OCI-M2 (cell line): Measurements from ENCODE around the gene SLC29A3.

Experiments
- DNase-seq: peaks from one replicate; lab custom pipeline; 2025; ENCODE audit not compliant: unreplicated experiment; lab: John Stamatoyannopoulos, UW

The SLC29A3 gene

GRCh38 chr10:71368176-71368575, 49.1 kb downstream of the SLC29A3 start:
- no peak for DNase-seq

- DNase-seq, result no peak
These were observed 49.6 kb downstream of the SLC29A3 start for GRCh38 chr10:71368643-71369042.

DNA sequence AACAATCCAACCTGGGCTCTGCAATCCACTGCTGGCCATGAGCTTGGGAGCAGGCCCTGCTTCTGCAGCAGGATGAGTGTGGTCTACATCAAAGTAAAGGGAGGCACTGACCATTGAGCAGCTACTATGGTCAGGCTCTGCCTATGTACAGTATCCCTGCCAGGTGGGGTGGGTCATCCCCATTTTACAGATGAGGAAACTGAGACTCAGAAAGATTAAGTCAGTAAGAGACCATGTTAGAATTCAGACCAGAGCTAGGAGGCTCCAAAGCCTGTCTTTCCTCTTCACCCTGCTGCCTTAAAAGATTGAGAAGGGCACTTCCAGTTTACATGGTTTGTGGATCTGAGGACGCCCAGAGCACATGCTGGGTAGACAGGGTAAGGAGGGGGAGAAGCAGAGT, 50.5 kb downstream of the SLC29A3 start:
- DNase-seq, result no peak

DNA sequence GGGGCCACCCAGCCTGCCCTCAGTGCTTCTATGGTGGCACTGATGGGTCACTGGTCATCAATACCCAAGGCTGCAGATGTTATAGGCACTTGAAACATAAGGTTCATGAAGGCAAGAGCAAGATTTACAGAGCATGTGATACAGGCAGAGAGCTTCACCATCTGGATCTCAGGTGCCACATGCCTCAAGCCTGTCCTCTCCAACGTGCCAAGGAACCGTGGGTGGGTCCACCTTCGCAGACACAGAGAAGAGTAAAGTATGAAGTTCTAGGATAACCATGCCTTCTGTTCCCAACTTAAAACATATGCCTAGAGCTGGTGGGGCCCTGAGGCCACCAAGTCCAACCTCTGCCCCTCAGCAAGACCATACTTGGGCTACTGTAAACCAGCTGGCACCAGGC, 51.0 kb downstream of the SLC29A3 start:
- DNase-seq, result no peak

GRCh38 chr10:71371750-71372166, 52.7 kb downstream of the SLC29A3 start:
- DNase-seq, result no peak

DNA sequence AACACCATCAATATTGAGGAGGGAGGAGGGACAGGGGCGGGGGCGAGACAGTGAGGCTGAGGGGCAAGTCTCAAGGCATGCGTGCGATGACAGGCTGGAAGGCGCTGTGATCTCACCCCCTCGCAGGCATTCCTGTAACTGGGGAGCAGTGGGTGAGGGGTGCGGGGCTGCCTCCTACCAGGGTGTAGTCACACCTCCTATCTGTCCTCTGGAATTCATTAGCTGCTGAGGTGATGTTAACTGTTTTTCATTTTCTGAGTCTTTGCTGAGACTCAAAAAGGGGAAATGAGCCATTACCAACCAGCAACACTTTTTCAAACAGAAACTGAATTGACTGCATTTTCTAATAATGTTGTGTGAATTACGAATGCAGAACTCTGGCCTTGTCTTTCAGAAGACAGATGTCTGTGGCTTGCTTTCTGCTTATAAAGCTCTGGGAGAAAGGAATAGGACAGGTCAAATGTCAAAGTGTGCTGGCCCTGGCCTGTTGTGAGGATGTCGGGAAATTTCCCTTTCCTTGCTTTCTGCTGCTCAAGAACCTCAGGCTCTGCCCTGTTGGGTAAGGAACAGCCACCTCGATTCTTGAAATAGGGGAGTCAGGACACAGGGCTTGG, 53.9 kb downstream of the SLC29A3 start:
- no peak for DNase-seq

GRCh38 chr10:71374481-71375233, 55.6 kb downstream of the SLC29A3 start:
- DNase-seq, result no peak

DNA sequence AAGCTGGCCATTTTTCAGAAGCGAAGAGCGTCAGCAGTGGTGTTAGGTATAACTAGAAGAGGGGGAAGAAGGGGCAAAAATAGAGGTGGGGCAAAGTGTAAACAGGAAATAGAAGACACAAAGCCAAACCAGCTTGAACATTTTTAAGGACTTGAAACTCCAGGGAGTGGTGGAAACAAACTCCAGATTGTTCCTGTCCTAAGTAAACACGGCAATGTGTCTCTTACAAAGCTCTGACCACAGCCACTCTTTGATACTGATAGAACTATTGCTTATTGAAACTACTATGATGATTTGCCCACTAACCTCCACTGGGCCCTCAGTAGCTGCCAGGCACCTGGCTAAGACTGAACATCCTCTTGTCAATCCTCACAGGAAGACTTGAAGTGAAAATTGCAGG, 56.9 kb downstream of the SLC29A3 start:
- no peak for DNase-seq

DNA sequence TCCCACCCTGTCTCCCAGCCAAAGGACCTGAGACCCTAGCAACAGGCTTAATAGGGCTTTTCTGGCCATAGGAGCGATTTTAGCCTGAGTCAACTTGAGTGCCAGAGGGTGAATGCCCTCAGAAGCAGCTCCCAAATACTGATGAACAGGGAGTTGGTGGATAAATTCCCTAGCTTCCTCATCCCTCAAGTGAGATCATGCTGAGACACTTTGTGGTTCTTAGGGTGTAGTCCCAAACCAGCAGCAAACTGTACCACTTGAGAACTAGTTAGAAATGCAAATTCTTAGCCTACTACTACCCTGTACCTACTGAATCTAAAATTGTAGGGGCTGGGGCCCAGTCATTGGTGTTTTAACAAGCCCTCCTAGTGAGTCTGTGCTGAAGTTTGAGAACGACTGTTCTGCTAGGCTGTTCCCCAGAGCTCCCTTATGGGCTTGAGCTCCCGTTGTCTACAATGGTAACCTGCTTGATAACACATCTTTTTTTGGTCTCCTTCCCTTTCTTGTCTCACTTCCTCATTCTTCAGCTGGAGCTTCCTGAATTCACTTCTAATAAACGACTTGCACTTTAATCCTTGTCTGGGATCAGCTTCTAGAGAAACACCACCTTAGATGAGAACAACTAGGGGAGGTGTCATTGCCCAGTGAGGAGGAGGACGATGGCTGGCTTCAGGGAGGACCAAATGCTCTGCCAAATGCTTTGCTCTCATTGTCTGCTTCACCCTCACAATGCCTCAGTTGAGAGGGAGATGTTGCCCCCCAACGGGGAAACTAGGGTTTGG, 59.5 kb downstream of the SLC29A3 start:
- peak; percentile 7 for DNase-seq

- no peak for DNase-seq
These were observed 60.2 kb downstream of the SLC29A3 start for GRCh38 chr10:71379118-71379766.

GRCh38 chr10:71380841-71381240, 61.8 kb downstream of the SLC29A3 start:
- no peak for DNase-seq

GRCh38 chr10:71381611-71382010, 62.6 kb downstream of the SLC29A3 start:
- no peak for DNase-seq

DNA sequence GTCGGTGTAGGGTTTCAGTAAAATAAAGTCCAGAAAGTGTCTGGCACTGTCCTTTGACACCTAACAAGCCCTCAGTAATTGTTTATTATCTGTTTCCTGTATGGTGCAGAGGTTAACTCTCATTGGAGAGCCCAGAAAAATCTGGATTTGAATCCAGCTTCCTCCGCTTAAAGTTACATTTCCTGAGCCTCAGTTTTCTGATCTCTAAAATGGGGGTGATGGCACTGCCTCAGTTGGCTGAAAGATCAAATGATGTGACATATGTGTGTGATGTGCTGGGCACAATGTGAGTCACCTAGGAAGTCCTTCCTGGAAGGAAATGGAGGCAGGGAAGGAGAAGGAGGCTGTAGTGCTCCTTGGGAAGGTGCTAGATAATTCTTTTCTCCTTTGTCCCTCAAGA, 63.0 kb downstream of the SLC29A3 start:
- DNase-seq, result no peak

GRCh38 chr10:71382757-71383156, 63.7 kb downstream of the SLC29A3 start:
- DNase-seq, result no peak

DNA sequence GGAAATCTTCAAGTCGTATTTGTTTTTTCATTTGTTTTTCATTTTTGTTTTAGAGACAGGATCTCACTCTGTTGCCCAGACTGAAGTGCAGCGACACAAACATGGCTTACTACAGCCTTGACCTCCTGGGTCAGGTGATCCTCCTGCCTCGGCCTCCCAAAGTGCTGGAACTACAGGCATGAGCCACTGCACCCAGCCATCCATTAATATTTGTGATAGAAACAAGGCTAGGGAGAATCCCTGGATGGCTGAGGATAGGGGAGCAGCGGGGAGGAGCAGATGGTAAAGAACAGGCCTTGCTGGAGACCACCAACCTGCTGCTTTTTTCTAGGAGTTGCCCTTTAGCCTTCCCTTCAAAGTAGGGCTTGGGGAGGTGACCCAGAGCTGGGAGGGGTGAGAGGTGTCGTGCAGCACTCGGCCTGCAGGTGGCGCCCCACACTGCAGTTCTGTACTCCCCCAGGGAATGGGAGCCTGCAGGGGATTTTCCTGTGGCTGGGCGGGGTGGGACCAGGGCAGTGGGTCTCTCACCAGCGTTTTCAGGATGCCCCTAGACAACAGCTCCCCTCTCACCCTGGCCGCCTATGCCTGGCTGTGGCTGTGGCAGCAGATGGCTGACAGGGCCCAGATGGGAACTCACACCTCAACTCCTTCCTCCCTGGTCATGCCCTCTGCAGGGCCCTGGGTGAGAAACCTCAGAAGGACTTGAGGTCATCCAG, 65.1 kb downstream of the SLC29A3 start:
- DNase-seq, result no peak

- DNase-seq, result no peak
These were observed 69.1 kb downstream of the SLC29A3 start for GRCh38 chr10:71388171-71388570.

GRCh38 chr10:71388583-71389310, 69.7 kb downstream of the SLC29A3 start:
- no peak for DNase-seq

GRCh38 chr10:71389768-71390460, 70.9 kb downstream of the SLC29A3 start:
- no peak for DNase-seq

- no peak for DNase-seq
These were observed 71.4 kb downstream of the SLC29A3 start for GRCh38 chr10:71390461-71390835.
